ENCODE data around the gene PI4KA. TPM values are rescaled to one million over a fixed set of nuclear protein-coding genes. Genes with fewer than 3 reads are reported as not detected.

The PI4KA gene
- total RNA-seq, 1 experiment from 2014 or later: 71.6 TPM

DNA sequence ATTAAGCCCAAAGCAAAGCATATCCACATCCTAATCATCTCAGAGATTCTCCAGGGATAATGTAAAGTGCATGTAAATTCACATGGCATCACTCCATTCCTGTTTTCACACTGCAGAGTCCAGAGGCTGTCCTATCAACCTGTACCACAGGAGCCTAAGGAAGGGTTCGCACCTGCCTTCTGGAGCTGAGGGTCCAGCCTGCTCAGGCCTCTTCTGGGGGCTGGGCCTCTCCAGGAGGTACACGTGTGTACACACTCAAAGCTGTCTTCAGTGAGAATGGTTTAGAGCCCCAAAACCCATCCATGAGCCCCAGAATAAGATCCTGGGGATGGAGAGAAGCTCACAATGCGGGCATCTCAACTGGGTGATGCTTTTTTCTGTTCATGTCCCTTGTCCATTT, 23.9 kb downstream of the PI4KA start:
- no TSS peak for BruUV-seq (replicated peaks)
- Histone ChIP-seq H3K9me3 (ENCODE audit: low read depth, low read length, poor library complexity, severe bottlenecking) (no peaks in the 10 kb centered on the region), H3K36me3 (ENCODE audit: insufficient read depth, low read length, poor library complexity, severe bottlenecking) (peaks cover 8% of the 10 kb centered on the region), H3K27me3 (replicated peaks; ENCODE audit: insufficient read depth, low read depth, low read length, poor library complexity) (no peaks in the 10 kb centered on the region), H3K27ac (ENCODE audit: low read depth, low read length, poor library complexity, severe bottlenecking) (no peak overlapping the region), H3K4me3 (ENCODE audit: low read depth, low read length, poor library complexity, severe bottlenecking) (no peak overlapping the region), H3K4me1 (ENCODE audit: insufficient read depth, low read length, poor library complexity, severe bottlenecking) (no peaks in the 10 kb centered on the region)
- ChIA-PET CTCF (no interaction called here), POLR2A (ENCODE audit: low non-redundant PET) (no interaction called here)
- DNase-seq (ENCODE audit: low spot score): no peak
- TF ChIP-seq, protein P1, sequence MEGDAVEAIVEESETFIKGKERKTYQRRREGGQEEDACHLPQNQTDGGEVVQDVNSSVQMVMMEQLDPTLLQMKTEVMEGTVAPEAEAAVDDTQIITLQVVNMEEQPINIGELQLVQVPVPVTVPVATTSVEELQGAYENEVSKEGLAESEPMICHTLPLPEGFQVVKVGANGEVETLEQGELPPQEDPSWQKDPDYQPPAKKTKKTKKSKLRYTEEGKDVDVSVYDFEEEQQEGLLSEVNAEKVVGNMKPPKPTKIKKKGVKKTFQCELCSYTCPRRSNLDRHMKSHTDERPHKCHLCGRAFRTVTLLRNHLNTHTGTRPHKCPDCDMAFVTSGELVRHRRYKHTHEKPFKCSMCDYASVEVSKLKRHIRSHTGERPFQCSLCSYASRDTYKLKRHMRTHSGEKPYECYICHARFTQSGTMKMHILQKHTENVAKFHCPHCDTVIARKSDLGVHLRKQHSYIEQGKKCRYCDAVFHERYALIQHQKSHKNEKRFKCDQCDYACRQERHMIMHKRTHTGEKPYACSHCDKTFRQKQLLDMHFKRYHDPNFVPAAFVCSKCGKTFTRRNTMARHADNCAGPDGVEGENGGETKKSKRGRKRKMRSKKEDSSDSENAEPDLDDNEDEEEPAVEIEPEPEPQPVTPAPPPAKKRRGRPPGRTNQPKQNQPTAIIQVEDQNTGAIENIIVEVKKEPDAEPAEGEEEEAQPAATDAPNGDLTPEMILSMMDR (conservative IDR thresholded peaks at IDR 0.05; ENCODE audit: low read depth, low read length): no peak
- TF ChIP-seq EZH2 (IDR thresholded peaks at IDR 0.05; ENCODE audit: borderline replicate concordance, low read depth, low read length, poor library complexity, severe bottlenecking): no peak
- intact Hi-C loops (cut with micrococcal nuclease; ENCODE audit: unreplicated experiment): no loop called here

- no peaks in the 10 kb centered on the region for H3K9me3 ChIP-seq (ENCODE audit: low read depth, low read length, poor library complexity, severe bottlenecking)
- intact Hi-C loops (cut with micrococcal nuclease; ENCODE audit: unreplicated experiment): no loop called here
- H3K27me3 ChIP-seq (replicated peaks; ENCODE audit: insufficient read depth, low read depth, low read length, poor library complexity): no peaks in the 10 kb centered on the region
- ChIA-PET CTCF (no interaction called here), POLR2A (ENCODE audit: low non-redundant PET) (no interaction called here)
- peaks cover 8% of the 10 kb centered on the region for H3K36me3 ChIP-seq (ENCODE audit: insufficient read depth, low read length, poor library complexity, severe bottlenecking)
- BruUV-seq (replicated peaks): no TSS peak
- H3K4me1 ChIP-seq (ENCODE audit: insufficient read depth, low read length, poor library complexity, severe bottlenecking): no peaks in the 10 kb centered on the region
- TF ChIP-seq EZH2 (IDR thresholded peaks at IDR 0.05; ENCODE audit: borderline replicate concordance, low read depth, low read length, poor library complexity, severe bottlenecking): no peak
- TF ChIP-seq, protein P1 (conservative IDR thresholded peaks at IDR 0.05; ENCODE audit: low read depth, low read length): no peak
- no peak overlapping the region for H3K27ac ChIP-seq (ENCODE audit: low read depth, low read length, poor library complexity, severe bottlenecking)
- no peak for DNase-seq (ENCODE audit: low spot score)
- no peak overlapping the region for H3K4me3 ChIP-seq (ENCODE audit: low read depth, low read length, poor library complexity, severe bottlenecking)
These were observed 24.4 kb downstream of the PI4KA start for GRCh38 chr22:20834206-20834605.

GRCh38 chr22:20833225-20833665, 25.4 kb downstream of the PI4KA start:
- no TSS peak for BruUV-seq (replicated peaks)
- POLR2A ChIA-PET (ENCODE audit: low non-redundant PET): no interaction called here
- no peak overlapping the region for H3K4me3 ChIP-seq (ENCODE audit: low read depth, low read length, poor library complexity, severe bottlenecking)
- CTCF ChIA-PET: no interaction called here
- intact Hi-C loops (cut with micrococcal nuclease; ENCODE audit: unreplicated experiment): no loop called here
- H3K27ac ChIP-seq (ENCODE audit: low read depth, low read length, poor library complexity, severe bottlenecking): no peak overlapping the region
- no peaks in the 10 kb centered on the region for H3K27me3 ChIP-seq (replicated peaks; ENCODE audit: insufficient read depth, low read depth, low read length, poor library complexity)
- H3K4me1 ChIP-seq (ENCODE audit: insufficient read depth, low read length, poor library complexity, severe bottlenecking): no peaks in the 10 kb centered on the region
- H3K36me3 ChIP-seq (ENCODE audit: insufficient read depth, low read length, poor library complexity, severe bottlenecking): peaks cover 8% of the 10 kb centered on the region
- TF ChIP-seq, protein P1 (conservative IDR thresholded peaks at IDR 0.05; ENCODE audit: low read depth, low read length): no peak
- no peak for TF ChIP-seq EZH2 (IDR thresholded peaks at IDR 0.05; ENCODE audit: borderline replicate concordance, low read depth, low read length, poor library complexity, severe bottlenecking)
- no peaks in the 10 kb centered on the region for H3K9me3 ChIP-seq (ENCODE audit: low read depth, low read length, poor library complexity, severe bottlenecking)
- no peak for DNase-seq (ENCODE audit: low spot score)
